ENCODE measurements around the gene LPXN.

Gene LPXN

DNA sequence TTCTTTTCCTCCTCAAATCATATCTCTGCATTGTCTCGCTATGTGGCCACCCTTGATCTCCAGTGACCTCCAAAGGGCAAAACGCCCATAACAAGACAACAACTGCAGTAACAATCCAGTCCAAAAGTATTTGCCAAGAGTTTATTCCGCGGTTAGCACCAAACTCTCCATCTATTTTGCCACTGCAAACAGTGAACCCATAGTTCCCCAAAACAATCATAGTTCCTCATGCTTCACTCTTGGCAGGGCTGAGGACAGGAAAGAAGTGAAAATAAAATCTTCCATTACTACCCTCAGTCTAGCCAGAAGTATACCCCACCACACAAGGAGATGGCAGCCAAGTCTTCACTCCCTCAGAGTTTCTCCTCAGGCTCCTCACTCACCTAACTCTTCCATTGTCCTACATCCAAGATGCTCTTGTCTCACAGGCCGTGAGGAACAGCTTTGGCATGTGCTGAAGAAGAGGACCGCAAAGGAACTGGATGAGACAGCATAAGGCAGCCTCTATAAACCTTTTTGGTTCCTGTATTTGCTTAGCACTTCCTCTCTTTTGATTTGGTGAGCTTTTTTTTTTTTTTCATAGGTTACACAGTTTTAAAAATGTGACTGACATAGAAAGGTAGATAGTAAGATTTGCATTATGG lies at the start of gene LPXN:
Gene LPXN (minus strand): TSS at position 480 of the 644 bp plus-strand sequence. CDS start 84 bp downstream, at position 396.
- in situ Hi-C loops (cut with HindIII; ENCODE audit: low sequenced_read_pairs), result no loop called here

DNA sequence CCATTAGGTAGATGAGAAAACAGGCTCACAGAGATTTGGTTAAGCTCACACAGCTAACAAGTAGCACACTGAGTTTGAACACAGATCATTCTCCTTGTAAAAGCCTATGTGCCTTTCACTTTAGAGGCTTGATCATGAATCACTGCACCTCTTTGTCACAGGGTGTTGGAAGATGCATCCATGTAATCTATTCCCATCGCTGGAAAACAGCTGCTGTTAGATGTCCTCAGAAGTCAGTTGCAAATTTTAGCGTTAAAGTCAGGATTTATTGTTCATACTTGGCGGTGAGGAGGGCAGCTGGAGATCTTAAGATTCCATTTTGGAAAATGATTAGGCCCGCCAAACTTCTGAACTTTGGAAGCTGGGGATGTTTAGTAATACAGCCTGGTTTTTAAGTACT lies 49.4 kb upstream of the LPXN start:
- in situ Hi-C loops (cut with HindIII; ENCODE audit: low sequenced_read_pairs), result no loop called here

DNA sequence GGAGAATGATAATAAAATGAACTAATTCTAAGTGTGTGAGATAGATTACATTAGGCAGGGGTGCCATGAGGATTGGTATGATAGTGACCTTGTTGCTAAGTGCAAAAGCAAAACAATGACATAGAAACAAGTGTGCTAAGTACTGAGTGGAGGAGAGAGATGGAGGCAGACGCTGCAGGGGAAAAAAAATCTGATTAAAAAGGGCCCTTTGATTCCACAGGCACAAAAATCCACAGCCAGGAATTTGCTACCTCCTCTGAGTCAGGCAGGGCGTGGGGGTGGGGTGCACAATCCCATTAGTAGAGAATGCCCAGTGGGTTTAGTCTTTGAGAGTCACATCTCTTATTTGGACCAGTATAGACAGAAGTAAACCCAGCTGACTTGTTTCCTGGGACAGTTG lies 46.7 kb upstream of the LPXN start, which contains the start of gene CNTF:
Gene CNTF (plus strand): TSS at position 322 of the 400 bp plus-strand sequence. CDS start 88 bp downstream, outside the sequence.
- in situ Hi-C loops (cut with HindIII; ENCODE audit: low sequenced_read_pairs), result no loop called here

DNA sequence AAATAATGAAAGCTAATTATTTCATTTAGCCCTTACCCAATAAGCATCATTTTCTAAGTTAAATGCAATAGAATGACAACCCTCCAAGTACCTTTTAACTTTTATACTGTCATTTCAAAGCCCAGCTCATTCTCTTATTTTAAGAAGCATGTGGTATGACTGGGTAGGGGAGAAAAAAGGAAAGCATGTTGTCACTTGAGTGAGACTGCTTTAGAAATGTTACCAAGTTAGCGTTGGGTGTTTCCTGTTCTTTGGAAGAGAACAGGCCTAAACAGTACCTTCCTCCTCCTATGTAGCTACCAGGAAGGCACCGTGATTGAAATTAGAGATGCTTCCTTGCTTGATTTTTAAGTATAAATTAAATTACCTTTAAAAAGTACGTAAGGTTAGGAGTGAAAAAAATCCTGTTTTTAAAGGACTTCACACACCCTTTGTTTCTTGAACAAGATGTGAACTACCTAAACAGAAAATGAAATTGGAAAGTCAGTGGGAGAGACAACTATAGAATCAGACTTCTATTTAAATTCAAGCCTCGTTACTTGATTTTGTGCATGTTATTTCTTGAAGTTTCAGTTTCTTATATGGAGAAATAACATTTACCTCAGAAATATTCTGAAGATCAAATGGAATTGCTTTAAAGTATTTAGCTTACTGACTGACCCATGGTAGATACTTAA lies 46.1 kb upstream of the LPXN start:
- in situ Hi-C loops (cut with HindIII; ENCODE audit: low sequenced_read_pairs), result no loop called here

DNA sequence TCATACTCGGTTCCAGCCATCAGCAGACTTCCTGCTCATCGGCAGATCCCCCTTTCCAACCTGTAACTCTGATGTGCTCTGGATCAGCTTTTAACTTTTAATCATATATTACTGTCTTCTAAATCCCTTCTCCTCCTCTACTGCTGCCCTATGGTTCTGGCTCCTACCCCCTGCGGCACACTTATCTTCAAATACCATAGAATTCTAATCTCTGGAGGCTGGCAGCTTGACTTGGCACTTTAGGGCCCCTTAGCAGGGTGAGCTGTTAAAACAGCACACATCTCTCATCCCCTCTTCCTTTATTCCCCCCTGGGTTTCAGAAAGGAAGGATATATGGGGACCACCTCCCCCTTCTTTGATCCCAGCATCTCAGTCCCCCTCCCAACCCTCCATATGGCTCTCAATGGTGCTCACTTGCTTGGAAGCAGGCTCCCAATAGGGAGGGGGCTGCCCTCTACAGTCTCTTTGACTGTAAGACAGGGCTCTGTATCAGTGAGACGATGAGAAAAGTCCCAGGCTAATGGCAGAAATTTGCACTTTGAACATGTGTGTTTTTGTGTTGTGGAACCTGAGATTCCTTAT lies 42.4 kb upstream of the LPXN start:
- in situ Hi-C loops (cut with HindIII; ENCODE audit: low sequenced_read_pairs), result no loop called here

DNA sequence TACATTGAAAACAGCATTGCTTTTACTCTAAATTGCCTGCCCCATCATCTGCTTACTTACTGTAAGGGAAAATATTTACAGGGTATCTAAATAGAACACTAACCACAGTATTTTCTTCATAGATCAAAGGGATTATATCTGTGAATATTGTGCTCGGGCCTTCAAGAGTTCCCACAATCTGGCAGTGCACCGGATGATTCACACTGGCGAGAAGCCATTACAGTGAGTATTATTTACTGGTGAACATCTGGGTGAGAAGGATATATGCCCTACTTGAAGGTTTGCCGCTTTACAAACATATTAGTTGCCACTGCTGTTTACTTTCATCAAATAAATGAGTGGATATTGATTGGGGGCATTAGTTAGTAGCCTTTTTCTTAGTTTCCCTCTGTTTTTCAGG lies 40.9 kb upstream of the LPXN start:
- in situ Hi-C loops (cut with HindIII; ENCODE audit: low sequenced_read_pairs), result no loop called here

DNA sequence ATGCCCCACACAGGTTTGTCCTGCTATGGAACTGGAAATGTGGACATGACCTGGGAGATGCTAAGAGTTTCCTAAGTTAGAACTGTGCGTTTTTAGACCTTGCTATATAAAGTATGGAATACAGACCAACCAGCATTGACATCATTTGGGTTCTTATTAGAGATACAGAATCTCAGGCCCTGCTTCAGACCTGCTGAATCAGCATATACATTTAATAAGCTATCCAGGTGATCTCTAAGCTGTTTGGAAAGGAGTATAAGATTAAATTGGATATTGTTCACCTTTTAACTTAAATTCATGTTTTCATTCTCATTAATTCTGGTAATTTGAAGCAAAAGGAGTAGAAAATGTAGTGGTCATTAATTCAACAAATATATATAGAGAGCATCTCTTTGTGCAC lies 39.9 kb upstream of the LPXN start:
- in situ Hi-C loops (cut with HindIII; ENCODE audit: low sequenced_read_pairs), result no loop called here

DNA sequence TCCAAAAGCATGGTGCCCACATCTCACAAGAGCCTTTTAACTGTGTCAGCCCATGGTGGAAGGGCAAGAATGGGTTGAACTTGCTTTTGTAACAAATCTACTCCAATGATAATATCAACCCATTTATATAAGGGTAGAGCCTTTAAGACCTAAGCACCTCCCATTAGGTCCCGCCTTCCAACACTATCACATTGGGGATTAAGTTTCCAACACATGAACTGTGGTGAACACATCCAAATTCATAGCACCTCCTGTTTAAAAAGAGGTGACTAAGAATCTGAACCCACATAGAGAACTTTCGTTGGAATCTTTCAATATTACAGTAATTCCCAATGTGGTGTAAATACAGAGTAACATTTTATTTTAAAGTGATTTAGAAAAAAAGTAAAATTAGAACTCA lies 37.6 kb upstream of the LPXN start:
- in situ Hi-C loops (cut with HindIII; ENCODE audit: low sequenced_read_pairs), result no loop called here

DNA sequence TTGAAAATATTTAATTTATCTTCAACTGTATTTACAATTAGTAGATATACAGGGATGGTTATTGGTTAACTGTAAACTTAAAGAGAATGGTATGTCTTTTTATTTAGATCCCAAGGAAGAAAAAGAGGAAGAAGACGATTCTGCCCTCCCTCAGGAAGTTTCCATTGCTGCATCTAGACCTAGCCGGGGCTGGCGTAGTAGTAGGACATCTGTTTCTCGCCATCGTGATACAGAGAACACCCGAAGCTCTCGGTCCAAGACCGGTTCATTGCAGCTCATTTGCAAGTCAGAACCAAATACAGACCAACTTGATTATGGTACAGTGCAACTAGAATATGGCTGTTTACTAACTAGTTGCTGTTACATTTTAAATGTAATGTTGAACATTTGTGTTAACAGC lies 34.1 kb upstream of the LPXN start:
- in situ Hi-C loops (cut with HindIII; ENCODE audit: low sequenced_read_pairs), result no loop called here

DNA sequence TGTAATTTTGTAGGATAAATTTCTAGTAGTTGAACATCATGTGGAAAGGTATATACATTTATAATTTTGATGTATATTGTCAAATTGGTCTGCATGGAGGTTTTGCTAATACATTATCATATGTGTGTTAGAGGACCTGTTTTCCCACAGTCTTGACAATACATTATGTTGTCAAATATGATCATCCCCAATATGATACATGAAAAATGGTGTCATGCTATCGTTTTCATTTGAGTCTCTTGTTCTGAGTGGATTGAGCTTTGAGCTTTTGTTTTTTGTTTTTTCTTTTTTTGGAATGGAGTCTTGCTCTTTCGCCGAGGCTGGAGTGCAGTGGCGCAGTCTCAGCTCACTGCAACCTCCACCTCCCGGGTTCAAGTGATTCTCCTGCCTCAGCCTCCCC lies 32.7 kb upstream of the LPXN start:
- in situ Hi-C loops (cut with HindIII; ENCODE audit: low sequenced_read_pairs), result no loop called here

DNA sequence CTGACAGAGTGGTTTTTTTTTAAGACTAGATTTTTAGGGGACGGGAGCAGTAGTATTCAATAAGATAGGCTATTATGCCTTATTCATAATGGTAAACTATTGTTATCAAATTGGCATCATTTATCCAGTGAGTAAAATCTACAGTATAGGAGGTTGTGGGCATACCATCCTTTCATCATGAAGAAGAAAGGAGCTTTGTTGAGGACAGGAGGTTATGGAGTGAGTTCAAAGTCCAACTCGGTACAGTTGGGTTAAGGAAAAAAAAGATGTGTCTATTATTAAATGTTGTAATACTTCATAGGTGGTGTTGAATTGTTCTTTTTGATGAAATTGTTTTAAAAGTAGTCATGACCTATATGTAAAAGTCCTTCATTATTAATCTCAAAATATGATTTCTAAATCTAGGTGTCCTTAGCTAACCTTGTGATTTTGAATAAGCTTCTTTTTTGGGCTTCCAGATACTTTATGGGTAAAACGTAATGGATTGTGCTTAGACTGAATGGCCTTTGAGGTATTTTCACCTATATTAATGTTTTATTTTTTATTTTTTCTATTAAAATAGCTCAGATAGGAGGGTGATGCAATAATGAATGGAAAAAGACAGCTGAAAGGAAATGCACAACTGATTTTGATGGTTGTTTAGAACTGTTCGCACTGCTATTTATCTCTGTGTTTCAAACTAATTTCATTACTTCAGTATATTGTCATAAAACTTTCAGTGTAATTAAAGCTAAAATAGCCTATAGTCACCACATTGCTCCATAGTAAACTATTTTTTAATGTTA lies 31.5 kb upstream of the LPXN start:
- in situ Hi-C loops (cut with HindIII; ENCODE audit: low sequenced_read_pairs), result no loop called here

DNA sequence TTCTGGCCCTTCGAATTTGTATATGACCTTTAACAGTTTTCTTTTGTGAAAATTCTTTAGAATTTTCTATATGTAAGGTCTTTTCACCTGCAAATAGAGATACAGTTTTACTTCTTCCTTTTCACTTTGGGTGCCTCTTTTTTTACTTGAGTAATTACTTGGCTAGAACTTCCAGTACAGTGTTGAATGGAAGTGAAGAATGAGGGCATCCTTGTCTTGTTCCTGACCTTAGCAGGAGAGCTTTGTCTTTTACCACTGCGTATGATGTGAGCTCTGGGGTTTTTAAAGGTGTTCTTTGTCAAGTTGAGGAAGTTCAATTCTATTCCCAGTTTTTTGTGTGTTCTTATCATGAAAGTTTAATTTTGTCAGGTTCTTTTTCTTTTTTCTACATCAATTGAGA lies 24.9 kb upstream of the LPXN start:
- in situ Hi-C loops (cut with HindIII; ENCODE audit: low sequenced_read_pairs), result no loop called here

DNA sequence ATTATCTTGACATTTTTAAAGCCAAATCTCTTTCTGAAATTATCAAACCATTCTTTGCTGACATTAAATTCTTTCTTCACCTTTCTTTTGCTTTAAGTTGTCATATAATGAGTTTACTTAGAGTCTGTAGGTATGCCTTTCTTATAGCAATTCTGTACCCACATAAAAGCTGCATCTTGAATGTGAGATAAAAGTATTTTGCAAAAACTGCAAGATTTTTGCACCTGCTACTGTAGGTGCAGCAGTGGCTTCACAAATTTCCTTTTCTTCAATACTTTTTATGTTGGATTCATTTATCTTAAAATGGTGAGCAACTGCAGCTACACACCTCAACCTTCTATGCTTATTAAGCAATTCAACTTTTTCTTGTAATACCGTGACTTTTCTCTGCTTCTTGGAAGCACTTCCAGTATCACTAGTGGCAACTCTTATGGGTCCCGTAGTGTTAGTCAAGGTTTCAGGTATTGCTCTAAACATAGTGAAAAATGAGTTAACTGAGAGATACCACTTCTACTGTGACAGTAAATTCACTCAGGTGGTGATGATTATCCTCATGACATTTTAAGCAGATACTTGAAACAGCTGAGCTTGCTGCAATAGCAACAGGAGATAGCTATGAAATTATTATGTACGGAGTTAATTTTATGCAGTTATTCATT lies 22.0 kb upstream of the LPXN start:
- in situ Hi-C loops (cut with HindIII; ENCODE audit: low sequenced_read_pairs), result no loop called here

DNA sequence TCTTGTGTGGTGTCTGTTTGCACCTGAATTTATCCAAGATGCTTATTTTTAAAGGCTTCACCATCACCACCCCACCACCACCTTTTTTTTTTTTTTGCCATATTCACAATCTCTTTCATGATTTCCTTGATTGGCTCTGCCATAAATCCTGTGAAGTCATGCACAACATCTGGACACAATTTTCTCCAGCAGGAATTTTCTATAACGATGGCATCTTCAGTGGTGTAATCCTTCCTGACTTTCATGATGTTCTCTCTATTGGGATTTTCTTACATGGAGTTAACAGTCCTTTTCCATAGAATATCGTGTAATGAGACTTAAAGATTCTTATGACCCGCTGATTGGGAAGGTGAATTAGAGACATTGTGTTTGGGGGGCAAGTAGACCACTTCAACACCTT lies 21.0 kb upstream of the LPXN start:
- in situ Hi-C loops (cut with HindIII; ENCODE audit: low sequenced_read_pairs), result no loop called here

DNA sequence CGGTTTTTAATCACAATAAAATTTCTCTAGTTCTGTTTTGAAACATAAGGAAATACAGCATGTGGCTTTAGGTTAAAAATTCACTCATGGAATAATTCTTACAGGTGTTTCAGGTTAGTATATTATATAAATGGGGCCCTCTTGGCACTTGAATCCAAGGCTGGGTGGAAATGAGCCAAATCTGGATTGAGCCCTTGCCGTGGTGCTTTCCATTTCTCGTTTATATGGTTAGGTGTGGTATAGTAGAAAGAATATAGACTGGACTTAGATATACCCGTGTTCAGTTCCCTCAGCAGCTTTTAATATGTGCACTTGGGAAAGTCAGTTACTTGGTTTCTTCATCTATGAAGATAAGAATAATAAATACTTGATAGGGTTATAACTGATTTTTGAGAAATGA lies 19.2 kb upstream of the LPXN start:
- in situ Hi-C loops (cut with HindIII; ENCODE audit: low sequenced_read_pairs), result no loop called here

DNA sequence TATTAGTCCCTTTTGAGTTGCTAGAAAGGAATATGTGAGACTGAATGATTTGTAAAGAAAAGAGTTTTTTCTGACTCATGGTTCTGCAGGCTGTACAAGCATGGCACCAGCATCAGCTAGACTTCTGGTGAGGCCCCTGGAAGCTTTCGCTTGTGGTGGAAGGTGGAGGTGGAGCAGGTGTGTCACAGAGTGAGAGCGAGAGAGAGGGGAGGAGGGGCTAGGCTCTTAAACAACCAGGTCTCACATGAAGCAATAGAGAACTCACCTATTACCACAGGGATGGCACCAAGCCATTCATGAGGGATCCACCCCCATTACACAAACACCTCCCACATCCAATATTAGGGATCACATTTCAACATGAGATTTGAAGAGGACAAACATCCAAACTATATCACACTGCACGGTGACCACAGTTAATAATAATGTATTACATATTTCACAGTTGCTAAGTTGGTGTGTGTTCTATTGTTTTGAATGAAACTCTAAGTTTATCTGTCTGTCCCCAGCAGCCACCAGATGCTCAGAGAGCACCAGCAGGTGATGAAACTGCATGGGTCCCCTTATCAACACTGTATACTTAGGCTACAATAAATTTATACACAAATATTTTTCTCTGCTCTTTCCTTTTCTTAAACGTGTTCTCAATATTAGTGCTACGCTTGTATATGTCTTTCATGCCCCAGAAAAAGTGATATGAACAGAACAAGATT lies 17.3 kb upstream of the LPXN start:
- in situ Hi-C loops (cut with HindIII; ENCODE audit: low sequenced_read_pairs), result no loop called here

DNA sequence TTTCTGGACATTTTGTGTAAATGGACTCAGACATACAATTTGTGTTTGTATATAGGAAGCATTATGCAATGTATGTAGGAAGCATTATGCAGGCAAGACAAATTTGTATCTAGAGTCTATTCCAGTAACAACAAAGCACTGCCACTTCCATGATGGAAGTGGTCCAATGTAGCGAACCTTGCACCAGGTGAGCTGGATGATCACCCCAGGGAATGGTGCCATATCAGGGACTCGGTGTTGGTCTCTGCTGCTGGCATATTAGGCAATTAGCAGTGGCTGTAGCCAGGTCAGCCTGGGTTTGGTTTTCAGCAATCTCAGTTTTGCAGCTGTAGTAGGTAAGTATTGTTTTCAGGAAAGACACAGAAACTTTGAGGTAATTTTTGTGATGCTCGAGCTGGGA lies 16.0 kb upstream of the LPXN start:
- in situ Hi-C loops (cut with HindIII; ENCODE audit: low sequenced_read_pairs), result no loop called here

DNA sequence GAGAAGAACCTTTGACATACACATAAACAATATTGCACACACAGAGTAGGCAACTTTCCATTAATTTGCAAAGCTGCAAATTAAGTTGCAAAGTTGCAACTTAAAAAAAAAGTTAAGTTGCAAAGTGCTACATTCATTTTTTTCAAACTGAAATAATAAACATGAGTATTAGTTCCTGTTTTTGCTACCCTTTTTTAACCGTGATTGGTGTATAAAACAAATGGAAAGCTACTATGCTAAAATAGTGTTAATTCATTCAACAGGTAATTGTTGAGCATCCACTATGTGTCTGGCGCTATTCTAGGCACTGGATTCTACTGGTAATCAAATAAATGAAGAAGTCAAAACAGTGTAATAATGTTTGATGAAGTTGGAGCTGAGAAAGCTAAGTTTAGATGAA lies 11.3 kb upstream of the LPXN start:
- in situ Hi-C loops (cut with HindIII; ENCODE audit: low sequenced_read_pairs), result no loop called here

DNA sequence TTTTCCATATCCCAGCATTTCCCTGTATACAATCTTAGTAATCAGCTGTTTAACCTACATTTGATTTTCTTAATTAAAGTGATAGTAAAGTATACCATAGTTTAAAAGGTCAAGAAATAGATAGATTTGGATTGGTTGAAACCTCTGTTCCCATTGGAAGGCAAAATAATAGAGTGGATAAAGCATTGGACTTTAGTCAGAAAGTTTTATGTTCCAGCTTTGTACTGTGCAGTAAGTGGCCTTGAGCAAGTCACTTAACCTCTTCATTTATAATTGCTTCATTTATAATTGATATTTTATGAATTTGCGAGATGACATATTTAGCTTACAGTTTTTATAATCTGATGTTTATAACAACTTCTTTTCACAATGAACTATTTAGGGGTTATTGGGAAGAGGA lies 6.8 kb upstream of the LPXN start:
- in situ Hi-C loops (cut with HindIII; ENCODE audit: low sequenced_read_pairs), result no loop called here

DNA sequence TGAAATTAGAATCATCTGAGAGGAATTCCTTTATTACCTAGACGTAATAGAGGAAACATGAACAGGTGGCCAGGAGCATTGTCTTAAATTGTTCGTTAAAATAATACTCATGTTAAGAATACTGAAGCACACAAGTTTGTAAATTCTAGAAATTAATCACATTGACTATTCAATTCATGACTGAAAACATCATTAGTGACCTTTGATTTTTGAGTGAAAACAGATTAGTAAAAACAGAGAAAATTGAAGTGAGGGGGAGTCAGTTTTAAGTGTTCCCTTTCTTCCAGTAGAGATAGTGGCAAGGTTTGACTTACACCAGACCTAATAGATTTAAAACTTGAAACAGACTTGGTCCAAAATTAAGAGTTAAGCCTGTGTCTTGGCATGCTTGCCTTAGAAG lies 4.7 kb upstream of the LPXN start:
- in situ Hi-C loops (cut with HindIII; ENCODE audit: low sequenced_read_pairs), result no loop called here

Data from DLD1 (cell line).